DMS 273 (cell line): ENCODE measurements around the gene TOP1.
"Not testable (repeated sequence)": the region's sequence is repeated elsewhere in the genome, so short reads cannot be mapped to it uniquely, and the experiment has no call there.

Experiments used
- DNase-seq: peaks from one replicate; lab custom pipeline; 2025; ENCODE audit not compliant: unreplicated experiment; lab: John Stamatoyannopoulos, UW

TOP1 gene

DNA sequence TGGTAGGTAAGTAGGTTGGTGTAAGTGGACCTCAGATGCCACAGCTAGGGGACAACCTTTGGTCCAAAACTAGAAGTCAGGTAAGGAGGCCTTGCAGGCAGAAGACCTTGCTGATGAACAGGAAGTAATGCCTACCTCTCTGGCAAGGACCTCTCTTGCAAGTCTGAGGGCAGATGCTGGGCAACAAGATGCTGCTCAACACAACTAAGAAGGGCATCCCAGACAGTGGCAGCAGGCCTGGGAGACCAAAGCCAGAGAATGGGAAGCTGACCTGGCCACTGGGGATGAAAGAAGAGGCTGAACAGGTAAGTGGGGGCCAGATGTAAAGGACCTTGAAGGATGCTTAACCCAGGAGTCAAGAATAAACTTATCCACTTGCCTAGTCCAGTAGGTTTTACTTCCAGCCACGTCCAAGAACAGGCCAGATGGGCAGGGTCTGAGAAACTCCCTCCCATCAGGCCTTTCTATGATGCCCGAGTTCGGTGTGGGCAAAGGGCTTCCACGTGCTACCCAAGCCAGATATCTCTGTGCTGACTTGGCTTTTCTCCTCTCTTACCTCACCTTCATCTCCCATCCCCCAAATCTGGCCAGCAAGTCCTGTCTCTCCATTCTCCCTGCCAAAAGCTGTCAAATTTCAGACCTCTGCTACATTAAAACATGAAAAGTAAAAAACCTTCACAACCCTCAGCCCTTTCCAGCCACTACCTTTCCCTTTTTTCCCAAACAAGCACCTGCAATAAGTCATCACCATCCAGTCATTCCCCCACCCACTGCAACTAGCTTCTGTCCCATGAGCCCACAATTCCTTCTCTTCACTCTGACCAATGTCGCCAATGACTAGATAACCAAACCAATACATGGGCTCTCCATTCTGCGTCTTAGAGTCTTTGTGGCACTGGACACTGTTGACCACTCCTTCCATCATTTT is 97.2 kb downstream of the TOP1 start:
- no peak for DNase-seq

DNA sequence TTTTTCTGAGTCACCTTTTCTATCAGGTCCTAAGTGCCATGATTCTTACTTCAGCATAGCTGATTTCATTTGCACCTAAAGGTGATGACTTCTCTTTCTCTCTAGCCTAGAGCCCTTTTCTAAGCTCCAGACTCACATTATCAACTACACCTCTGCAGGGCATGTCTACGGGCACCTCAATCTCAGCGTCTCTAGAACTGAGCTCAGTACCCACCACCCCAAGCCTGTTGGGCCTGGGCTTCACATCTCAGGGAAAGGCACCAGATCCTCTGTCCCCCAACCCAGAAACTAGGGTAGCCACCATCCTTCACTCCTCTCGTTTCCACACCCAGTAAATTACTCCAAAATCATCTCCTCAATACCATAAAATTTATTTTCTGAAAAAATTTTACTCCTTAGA is 98.1 kb downstream of the TOP1 start:
- no peak for DNase-seq

DNA sequence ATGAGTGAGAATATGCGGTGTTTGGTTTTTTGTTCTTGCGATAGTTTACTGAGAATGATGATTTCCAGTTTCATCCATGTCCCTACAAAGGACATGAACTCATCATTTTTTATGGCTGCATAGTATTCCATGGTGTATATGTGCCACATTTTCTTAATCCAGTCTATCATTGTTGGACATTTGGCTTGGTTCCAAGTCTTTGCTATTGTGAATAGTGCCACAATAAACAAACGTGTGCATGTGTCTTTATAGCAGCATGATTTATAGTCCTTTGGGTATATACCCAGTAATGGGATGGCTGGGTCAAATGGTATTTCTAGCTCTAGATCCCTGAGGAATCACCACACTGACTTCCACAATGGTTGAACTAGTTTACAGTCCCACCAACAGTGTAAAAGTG is 99.7 kb downstream of the TOP1 start:
- not testable (repeated sequence) for DNase-seq

DNA sequence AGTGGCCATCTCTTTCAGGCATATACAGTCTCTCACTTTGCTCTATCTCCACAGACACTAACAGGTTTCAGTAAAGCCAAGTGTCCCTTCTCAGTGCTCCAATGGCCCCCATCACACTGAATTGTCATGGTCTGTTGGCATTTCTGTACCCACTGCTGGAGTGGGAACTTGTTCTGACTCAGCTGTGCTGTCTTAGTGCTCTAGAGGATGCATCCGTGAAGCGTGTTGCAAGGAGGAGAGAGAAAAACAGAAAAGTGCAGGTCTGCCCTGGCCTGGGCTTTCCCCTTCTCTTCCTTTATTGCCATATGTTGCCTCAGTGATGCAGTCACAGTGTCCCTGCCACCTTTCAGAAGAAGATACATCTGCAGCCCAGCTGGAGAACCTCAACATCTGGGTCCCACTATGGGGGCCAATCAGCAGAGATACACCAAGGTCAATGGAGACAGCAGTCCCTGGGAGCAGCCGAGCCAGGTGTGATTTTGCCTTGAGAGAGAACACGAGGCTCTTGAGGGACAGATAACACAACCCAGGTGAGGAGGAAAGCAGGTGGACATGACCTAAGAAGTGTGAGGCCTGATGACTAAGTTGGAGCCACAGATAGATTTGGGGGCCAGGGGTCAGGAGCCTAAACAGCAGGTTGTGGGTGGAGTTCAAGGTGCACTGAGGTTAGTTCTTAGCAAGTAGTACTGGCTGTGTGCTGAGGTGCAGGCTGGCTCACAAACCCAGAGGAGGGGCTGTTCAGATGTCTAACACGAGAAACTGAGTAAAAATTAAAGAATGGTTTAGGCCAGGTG is 103.2 kb downstream of the TOP1 start:
- DNase-seq: no peak

DNA sequence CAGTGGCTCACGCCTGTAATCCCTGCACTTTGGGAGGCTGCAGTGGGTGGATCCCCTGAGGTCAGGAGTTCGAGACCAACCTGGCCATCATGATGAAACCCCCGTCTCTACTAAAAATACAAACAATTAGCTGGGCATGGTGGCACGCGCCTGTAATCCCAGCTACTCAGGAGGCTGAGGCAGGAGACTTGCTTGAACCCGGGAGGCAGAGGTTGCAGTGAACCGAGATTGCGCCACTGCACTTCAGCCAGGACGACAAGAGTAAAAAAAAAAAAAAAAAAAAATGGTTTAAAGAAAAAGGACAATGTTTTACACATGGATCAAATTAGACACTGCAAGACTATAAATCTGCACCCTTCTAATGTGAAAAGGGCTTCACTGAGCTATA is 103.8 kb downstream of the TOP1 start:
- not testable (repeated sequence) for DNase-seq

DNA sequence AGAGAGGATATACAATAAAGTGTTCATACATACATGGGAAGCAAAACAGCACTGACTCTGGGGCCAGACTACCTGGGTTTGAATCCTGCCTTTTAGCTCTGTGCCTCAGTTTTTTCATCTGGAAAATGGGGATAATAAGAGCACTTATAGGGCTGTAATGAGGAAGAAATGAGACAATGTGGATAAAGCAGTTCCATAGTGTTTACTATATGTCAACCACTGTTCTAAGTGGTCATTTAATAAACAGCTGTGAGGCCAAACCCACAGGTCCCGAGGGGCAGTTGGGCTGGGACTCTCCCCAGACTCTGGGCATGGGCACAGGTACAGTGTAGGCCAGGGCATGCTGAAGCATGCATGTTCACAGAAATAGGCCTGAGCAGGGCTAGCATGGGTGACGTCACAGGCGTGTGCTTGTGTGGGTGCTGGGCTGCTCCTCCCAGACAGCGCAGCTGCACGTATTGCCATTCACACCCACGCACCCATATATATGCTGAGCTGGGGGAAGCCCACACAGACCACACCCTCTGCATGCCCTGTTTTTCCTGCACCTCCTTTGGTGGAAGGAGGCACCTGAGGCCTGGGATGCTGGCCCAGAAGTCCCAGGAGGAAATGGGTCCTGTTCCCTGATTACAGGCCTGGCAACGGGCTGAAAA is 105.2 kb downstream of the TOP1 start:
- peak; percentile 30 for DNase-seq

DNA sequence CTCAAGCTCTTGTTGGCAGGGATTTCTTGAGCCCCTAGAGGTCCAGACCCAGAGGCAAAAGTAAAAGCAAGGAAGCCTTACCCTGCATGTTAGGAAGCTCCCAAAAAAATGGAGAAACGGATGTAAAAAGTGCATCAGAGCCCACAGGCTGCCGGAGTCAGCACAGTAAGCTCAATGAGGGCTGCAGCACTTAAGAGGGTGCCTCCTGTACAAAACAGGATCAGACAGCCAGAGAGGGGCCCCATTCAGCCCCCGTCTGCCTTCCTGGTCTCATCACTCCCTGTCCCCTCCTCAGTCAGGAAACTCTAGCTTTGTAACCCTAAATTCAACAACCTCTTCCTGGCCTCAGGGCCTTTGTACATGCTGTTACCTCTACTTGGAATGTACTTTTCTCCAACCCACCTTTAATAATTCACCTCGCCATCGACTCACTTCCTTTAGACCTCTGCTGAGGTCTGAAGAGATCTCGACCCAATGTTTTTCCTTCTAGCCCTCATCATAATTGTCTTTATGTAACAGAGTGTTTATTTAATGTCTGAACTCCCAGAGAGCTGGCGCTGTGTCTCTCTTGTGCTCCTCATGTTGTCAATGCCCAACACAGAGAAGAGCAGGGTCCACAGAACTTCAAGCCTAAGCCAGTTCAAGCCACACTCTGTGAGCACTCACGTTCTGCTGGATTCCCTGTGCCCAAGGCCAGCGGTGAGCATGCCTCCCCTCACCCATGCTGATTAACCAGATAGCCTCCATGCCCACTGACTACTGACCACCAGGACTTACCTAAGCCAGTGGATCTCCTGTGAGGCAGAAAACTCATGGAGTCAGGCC is 106.0 kb downstream of the TOP1 start:
- DNase-seq: no peak

DNA sequence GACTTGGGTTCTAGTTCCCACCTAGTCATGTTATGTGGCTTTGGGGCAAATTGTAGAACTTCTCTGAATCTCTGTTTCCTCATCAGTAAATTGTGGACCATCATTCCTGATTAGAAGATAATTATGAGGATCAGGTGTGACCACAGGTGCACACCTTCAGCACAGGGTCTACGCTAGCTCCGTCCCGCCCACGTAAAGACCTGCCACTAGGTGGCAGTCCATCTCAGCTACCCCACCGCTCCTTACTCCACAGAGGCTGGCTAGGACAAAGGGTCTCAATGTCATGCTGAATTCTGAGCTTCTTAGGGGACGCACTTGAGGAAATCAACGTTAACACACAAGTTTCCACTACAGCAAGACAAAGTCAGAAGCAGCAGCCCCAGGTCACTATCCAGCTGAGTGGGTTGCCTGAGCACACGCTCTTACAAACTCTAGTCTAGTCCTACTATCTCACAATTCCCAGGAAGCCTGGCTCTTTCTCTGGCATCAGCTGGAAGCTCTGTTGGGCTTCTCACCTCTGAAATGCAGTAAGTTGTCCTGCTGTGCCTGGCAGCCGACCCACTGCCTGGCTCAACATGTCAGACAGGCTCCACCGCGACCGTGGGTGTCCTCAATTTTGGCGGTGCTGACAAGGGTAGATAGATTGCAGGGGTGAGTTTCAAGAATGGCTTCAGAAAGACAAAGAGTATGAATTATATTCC is 106.7 kb downstream of the TOP1 start:
- peak; percentile 63 for DNase-seq

DNA sequence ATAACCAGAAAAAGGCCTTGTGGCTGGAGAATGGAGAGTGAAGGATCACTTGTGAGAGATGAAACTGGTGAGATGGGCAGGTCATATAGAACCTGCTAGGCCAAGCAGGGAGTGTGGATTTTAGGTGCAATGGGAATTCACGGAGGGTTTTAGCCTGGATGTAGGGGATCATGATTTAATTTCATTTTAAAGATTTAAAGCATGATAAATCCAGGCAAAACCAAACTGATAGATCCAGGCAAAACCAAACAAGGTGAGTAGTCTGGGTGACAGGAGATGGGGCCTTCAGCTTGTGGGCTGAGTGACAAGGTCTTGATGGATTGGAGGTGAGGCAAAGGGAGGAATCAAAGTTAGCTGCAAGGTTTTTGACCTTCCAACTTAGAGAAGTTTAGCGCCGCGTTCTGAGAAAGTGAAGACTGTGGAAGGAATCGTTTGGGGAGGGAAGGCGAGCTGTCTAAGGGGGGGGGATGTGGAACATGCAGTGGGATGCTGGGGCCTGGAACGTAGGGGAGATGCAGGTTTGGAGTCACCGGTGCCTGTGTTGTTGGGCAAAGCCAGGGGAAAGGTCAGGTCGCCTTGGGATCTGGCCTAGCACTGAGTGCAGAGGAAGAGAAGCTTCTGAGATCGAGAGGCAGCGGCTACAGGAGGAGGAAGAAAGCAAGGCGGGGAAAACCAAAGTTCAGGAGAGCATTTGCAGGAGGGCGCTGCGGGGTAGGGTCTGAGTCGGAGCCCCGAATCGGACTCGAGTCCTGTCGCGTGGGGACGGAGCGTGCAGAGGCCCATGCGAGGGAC is 107.5 kb downstream of the TOP1 start:
- no peak for DNase-seq

DNA sequence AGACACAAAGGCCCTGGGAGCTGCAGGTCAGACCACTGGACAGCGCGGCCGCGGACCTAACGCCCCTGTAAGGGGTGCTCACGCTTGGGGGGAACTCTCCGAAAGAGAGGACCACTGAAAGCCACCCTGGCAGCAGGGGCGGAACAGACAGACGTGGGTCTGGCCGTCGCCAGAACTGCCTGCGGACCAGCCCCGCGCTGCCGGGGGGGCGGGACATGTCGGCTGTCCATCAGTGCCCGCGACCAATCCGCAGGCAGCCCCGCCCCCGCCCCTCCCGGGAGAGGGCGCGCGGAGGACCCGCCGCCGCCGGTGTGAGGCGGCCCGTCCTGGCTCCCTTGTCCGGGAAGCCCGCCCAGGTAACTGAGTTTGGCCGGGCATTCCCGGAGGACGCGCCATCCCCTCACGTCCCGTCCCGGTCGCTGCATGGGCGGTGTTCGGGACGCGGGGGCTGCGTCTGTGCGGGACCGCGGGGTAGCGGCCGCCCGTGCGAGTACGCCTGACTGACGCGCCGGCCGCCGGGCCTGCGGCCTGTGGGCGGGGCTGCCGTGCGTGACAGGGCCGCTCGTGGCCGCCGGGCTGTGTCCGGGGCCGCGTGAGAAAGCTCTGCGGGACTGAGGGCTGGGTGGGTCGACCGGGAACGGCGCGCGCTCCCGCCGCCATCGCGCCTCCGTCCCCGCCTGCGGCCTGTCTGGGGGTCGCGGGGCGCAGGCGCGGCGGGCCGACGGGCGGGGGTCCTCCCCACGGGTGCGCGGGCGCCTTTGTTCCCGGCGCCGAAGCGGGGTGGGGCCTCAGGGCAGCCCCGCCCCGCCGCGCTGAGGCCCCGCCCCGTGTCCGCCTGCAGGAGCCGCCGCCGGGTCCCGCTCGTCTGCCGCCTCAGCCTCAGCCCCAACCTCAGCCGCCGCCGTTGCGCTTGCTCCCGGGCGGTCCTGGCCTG is 108.3 kb downstream of the TOP1 start, which contains the start of gene PLCG1:
Gene PLCG1, plus strand, starts transcription at position 864 of the 934 bp plus-strand sequence. CDS start 99 bp downstream, outside the sequence.
- DNase-seq: peak; percentile 93

DNA sequence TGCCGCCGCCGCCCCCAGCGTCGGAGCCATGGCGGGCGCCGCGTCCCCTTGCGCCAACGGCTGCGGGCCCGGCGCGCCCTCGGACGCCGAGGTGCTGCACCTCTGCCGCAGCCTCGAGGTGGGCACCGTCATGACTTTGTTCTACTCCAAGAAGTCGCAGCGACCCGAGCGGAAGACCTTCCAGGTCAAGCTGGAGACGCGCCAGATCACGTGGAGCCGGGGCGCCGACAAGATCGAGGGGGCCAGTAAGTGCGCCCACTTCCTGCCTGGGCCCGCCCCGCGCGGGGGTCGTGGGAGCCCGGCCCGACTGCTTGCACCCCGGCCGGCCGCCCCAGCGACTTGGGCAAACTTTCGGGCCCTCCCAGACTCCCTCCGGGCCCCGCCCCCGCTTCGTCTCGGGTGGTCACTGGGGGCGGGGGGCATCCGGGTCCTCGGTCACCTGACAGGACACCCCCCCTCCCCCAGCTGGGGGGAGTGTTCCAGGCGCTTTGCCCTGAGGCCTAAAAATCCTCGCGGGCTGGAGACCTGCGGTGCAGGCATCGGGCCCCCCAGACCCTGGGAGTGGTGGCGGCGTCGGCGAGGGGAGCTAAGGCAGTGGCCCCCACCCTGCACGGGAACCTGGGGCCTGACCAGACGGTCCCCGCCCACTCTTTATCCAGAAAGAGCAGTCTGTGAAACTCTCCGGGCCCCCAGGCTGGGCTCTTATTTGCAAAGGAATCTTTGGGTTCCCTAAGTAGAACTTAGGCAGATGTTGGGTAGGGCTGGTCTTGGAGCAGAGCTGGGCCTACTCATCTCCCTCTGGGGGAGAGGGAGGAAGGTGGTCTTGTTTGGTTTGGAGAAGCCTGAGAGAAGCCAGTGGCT is 109.2 kb downstream of the TOP1 start:
- DNase-seq: peak; percentile 92

DNA sequence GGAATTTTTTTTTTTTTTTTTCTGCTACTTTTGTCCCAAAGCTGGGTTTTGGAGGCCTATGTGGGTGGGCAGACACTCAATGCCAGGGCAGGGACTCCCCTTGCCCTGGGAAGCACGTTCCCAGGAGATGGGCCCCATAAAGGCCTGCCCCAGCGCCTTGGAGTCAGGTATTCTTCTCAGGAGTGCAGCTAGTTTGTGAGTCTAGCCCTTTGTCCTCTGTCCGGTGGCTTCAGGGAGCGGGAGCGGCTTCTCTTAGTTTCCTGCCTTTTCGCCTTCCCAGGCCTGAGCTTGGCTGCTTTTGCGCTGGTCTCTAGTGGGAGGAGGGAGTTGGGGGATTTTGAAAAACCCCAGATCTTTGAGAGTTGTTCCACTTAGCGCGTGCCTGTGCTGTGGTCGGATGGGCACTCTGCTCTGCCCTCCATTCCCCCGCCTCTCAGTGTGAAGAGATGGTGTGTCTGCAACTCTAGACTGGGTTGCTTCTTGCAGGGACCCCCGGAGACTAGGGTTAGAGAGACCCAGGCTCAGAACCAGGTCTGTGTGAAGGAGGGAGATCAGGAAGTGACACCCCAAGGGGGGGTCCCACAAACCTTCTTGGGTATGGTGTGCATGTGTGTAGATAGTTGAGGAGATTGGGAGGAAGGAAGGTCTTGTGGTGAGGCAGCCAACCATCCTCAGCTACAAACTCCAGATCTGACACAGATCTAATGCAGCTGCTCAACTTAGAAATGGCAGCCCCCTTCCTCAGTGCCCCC is 110.0 kb downstream of the TOP1 start:
- no peak for DNase-seq

DNA sequence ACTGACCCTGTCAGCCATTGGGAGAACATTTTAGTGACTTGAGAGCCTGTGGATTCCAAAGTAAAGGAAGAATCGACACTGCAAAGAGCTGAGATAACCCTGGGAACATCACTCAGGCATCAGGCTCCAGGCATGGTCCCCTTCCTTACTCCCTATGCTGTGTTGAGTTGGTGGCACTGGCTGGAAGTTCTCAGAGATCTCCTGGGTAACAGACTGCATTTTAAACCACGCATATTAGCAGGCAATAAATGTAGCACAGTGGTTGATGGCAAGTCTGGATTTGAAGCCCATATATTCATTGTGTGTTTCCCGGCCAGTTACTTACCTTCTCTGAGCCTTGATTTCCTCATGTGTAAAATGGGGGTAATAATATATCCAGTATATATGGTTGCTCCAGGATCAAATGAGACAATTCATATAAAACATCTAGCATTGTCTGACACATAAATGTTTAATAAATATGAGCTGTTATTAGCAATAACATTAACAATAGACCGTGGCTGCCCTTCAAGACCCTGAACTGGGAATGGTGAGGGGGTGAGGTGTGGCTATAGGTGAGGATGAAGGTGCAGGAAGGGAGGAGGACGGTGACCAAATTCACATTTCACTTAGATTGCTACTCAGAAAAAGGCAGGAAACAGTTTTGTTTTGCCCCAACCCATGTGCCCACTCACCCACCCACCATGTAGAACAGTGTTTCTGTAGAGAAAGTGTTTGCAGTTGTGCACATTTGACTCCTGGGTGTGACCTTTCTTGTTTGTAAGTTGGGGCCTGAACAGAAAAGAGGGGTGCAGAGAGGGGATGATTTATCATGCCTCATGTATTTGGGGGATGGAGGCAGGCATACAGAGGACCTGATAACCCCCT is 110.8 kb downstream of the TOP1 start:
- DNase-seq: no peak

DNA sequence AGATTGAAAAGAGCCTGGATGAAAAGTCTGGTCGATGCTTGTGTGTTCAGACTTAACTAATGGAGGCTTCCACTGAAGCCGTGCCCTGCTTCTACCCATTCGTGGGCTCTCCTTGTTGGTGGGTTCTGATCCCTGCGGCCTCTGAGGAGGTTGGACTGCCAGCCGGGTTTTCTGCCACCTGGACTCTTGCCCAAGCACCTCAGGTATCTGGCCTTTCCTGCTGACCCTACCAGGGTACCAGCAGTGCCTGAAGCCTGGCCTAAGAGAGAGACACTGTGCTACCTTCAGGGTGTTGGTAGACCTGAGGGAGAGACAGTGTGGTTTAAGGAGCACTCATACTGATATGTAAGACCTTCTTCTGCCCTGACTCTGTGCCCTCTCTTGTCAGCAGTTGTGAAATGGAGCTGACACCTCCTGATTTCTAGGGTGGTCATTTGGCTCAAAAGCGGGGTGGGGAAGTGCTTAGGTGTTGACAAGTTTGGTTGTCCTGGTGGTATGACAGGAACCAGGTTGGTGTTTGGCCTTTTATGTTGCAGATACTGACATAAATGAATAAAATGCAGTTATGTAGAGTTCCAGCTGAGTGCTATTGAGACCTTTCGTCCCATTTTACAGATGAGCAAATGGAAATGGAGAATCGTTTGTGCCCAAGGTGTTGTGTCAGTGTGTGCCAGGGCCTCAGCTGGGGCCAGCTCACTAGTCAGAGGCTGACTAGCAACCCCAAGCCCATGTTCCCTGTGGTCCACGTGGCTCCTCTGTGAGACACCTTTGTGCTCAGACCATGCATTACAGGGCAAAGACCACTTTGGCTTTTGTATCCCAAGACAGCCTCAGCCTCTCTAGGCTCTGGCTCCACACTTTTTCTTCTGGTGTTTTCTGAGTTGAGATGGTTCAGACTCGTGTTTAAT is 111.9 kb downstream of the TOP1 start:
- DNase-seq: no peak
